A549 (cell line): ENCODE results near the gene ATN1. TPM values are rescaled to one million over a fixed set of nuclear protein-coding genes. Genes with fewer than 3 reads are reported as not detected.

Source experiments
- BHLHE40 ChIP-seq: IDR thresholded peaks from 2 replicates; pipeline ENCODE4 v1.6.1; 2012; ENCODE audit warnings: low read depth, low read length, inconsistent platforms
- CBX2 ChIP-seq: fragments of 200-600 bp; sonication (generic); IDR thresholded peaks from 2 replicates; pipeline ENCODE4 v1.6.1; 2016; ENCODE audit warnings: low read depth, mild to moderate bottlenecking, borderline replicate concordance
- CBX8 ChIP-seq: fragments of 200-600 bp; sonication (generic); IDR thresholded peaks from 2 replicates; pipeline ENCODE4 v1.6.1; 2016
- CEBPB ChIP-seq, 2 experiments: fragments of >200 bp in 1 of 2; sonication (Bioruptor Twin) in 1 of 2; formaldehyde crosslinking in 1 of 2; IDR thresholded peaks; 2 replicates each; pipeline ENCODE4 v1.6.1; 2012 to 2016
- CHD4 ChIP-seq: fragments of 200-600 bp; sonication (generic); IDR thresholded peaks from 2 replicates; pipeline ENCODE4 v1.6.1; 2016; ENCODE audit warnings: antibody characterized with exemption, mild to moderate bottlenecking, borderline replicate concordance
- EHMT2 ChIP-seq: fragments of 200-600 bp; sonication (generic); IDR thresholded peaks from 2 replicates; pipeline ENCODE4 v1.6.1; 2016; ENCODE audit warnings: antibody characterized with exemption, low read depth, mild to moderate bottlenecking, moderate library complexity
- EP300 ChIP-seq, 2 experiments: fragments of >200 bp; sonication (Bioruptor Twin); formaldehyde crosslinking; IDR thresholded peaks; 2 replicates in 1 of 2; 3 replicates in 1 of 2; pipeline ENCODE4 v1.6.1; 2016 to 2017
- ESRRA ChIP-seq: fragments of 150-350 bp; IDR thresholded peaks from 2 replicates; pipeline ENCODE4 v1.6.1; 2014; ENCODE audit warnings: mild to moderate bottlenecking, low read length, borderline replicate concordance
- FOSB ChIP-seq: fragments of 250-450 bp; sonication (Bioruptor Pico); IDR thresholded peaks from 2 replicates; pipeline ENCODE4 v1.5.0; 2020; ENCODE audit warnings: mild to moderate bottlenecking, moderate library complexity
- GATA3 ChIP-seq: IDR thresholded peaks from 2 replicates; pipeline ENCODE4 v1.6.1; 2012; ENCODE audit warnings: borderline replicate concordance
- HDAC2 ChIP-seq: fragments of 200-600 bp; sonication (generic); IDR thresholded peaks from 2 replicates; pipeline ENCODE4 v1.6.1; 2016
- HEYL ChIP-seq: fragments of 250-450 bp; sonication (Bioruptor Pico); IDR thresholded peaks from 2 replicates; pipeline ENCODE4 v1.8.0; 2021; ENCODE audit warnings: mild to moderate bottlenecking, moderate library complexity
- HOXA7 ChIP-seq: fragments of 250-450 bp; sonication (Bioruptor Pico); IDR thresholded peaks from 2 replicates; pipeline ENCODE4 v1.5.0; 2020; ENCODE audit warnings: mild to moderate bottlenecking, moderate library complexity
- HOXB5 ChIP-seq: fragments of 250-450 bp; sonication (Bioruptor Pico); IDR thresholded peaks from 2 replicates; pipeline ENCODE4 v1.5.0; 2020; ENCODE audit warnings: mild to moderate bottlenecking, moderate library complexity
- JUN ChIP-seq, 2 experiments: fragments of >200 bp; sonication (Bioruptor Twin); formaldehyde crosslinking; IDR thresholded peaks; 2 replicates in 1 of 2; 3 replicates in 1 of 2; pipeline ENCODE4 v1.6.1; 2016 to 2017
- JUNB ChIP-seq: fragments of >200 bp; sonication (Bioruptor Twin); formaldehyde crosslinking; IDR thresholded peaks from 2 replicates; pipeline ENCODE4 v1.6.1; 2016
- KDM1A ChIP-seq: fragments of 200-600 bp; sonication (generic); IDR thresholded peaks from 2 replicates; pipeline ENCODE4 v1.6.1; 2016; ENCODE audit warnings: low read depth, mild to moderate bottlenecking
- KDM5A ChIP-seq: fragments of 200-600 bp; sonication (generic); IDR thresholded peaks from 2 replicates; pipeline ENCODE4 v1.6.1; 2016; ENCODE audit warnings: antibody characterized with exemption, mild to moderate bottlenecking
- MAFK ChIP-seq: fragments of 450-650 bp; IDR thresholded peaks from 2 replicates; pipeline ENCODE4 v1.6.1; 2014; ENCODE audit not compliant: partially characterized antibody
- MAZ ChIP-seq: fragments of 150-350 bp; IDR thresholded peaks from 2 replicates; pipeline ENCODE4 v1.6.1; 2014; ENCODE audit warnings: antibody characterized with exemption, low read depth, low read length, borderline replicate concordance
- MYC ChIP-seq: IDR thresholded peaks from 2 replicates; pipeline ENCODE4 v1.6.1; 2012; ENCODE audit warnings: mild to moderate bottlenecking, inconsistent platforms, low read length, improper control_type of control experiment, borderline replicate concordance
- NFE2L2 ChIP-seq: fragments of 150-350 bp; conservative IDR thresholded peaks from 2 replicates; pipeline ENCODE4 v1.6.1; 2014; ENCODE audit warnings: low read length
- NPAS2 ChIP-seq: fragments of 250-450 bp; sonication (Bioruptor Pico); IDR thresholded peaks from 2 replicates; pipeline ENCODE4 v1.8.0; 2022; ENCODE audit warnings: mild to moderate bottlenecking, moderate library complexity, borderline replicate concordance
- POLR2A ChIP-seq: IDR thresholded peaks from 2 replicates; pipeline ENCODE4 v1.6.1; 2012; ENCODE audit warnings: mild to moderate bottlenecking, low read length
- POLR2AphosphoS2 ChIP-seq: conservative IDR thresholded peaks from 2 replicates; pipeline ENCODE4 v1.6.1; 2012; ENCODE audit warnings: low read length, improper control_type of control experiment, inconsistent platforms
- RAD21 ChIP-seq, 2 experiments: fragments of >200 bp in 1 of 2; sonication (Bioruptor Twin) in 1 of 2; formaldehyde crosslinking in 1 of 2; IDR thresholded peaks in 1 of 2; conservative IDR thresholded peaks in 1 of 2; 2 replicates in 1 of 2; 3 replicates in 1 of 2; pipeline ENCODE4 v1.6.1; 2012 to 2018; ENCODE audit warnings: inconsistent platforms in 1 of 2
- RARB ChIP-seq: fragments of 250-450 bp; sonication (Bioruptor Pico); IDR thresholded peaks from 2 replicates; pipeline ENCODE4 v1.8.0; 2021; ENCODE audit warnings: mild to moderate bottlenecking, moderate library complexity
- RCOR1 ChIP-seq: fragments of 150-350 bp; IDR thresholded peaks from 2 replicates; pipeline ENCODE4 v1.6.1; 2014; ENCODE audit warnings: antibody characterized with exemption, low read length, low read depth
- RNF2 ChIP-seq: fragments of 200-600 bp; sonication (generic); IDR thresholded peaks from 2 replicates; pipeline ENCODE4 v1.6.1; 2016; ENCODE audit warnings: low read depth, mild to moderate bottlenecking, antibody characterized with exemption, moderate library complexity, borderline replicate concordance
- SMC3 ChIP-seq: fragments of >200 bp; sonication (Bioruptor Twin); formaldehyde crosslinking; IDR thresholded peaks from 3 replicates; pipeline ENCODE4 v1.6.1; 2018; ENCODE audit warnings: inconsistent platforms
- SREBF2 ChIP-seq: fragments of 450-650 bp; IDR thresholded peaks from 2 replicates; pipeline ENCODE4 v1.6.1; 2014; ENCODE audit warnings: mild to moderate bottlenecking, moderate library complexity
- TFCP2L1 ChIP-seq: fragments of 250-450 bp; sonication (Bioruptor Pico); IDR thresholded peaks from 2 replicates; pipeline ENCODE4 v1.5.0; 2021; ENCODE audit warnings: mild to moderate bottlenecking
- TP53 ChIP-seq: fragments of 250-450 bp; sonication (Bioruptor Pico); IDR thresholded peaks from 2 replicates; pipeline ENCODE4 v1.5.0; 2021; ENCODE audit warnings: mild to moderate bottlenecking, moderate library complexity
- ZC3H11A ChIP-seq: fragments of 450-650 bp; IDR thresholded peaks from 2 replicates; pipeline ENCODE4 v1.6.1; 2014; ENCODE audit warnings: antibody characterized with exemption, mild to moderate bottlenecking
- polyA plus RNA-seq, 4 experiments: library from polyadenylated mRNA; depleted of rRNA in 3 of 4; stranded (reverse); fragments of >200 nt; fragmentation: RNase III in 1 of 4; extraction: RNeasy Plus Mini Kit Qiagen cat#74134 plus additional on column Dnase treatment in 1 of 4; gene quantifications; 2 replicates in 3 of 4; 3 replicates in 1 of 4; pipeline ENCODE4 v1.2.3, GENCODE V29; 2011 to 2017
- TF ChIP-seq, protein P1 (sequence below): fragments of 450-650 bp; IDR thresholded peaks from 2 replicates; pipeline ENCODE4 v1.6.1; 2014; ENCODE audit warnings: antibody characterized with exemption
- TF ChIP-seq, protein P2 (sequence below): IDR thresholded peaks from 2 replicates; pipeline ENCODE4 v1.6.1; 2012; ENCODE audit warnings: low read depth, borderline replicate concordance
- TF ChIP-seq, protein P3 (sequence below): IDR thresholded peaks from 2 replicates; pipeline ENCODE4 v1.6.1; 2012
- TF ChIP-seq, protein P4 (sequence below): fragments of 250-450 bp; sonication (Bioruptor Pico); IDR thresholded peaks from 2 replicates; pipeline ENCODE4 v1.5.0; 2020; ENCODE audit warnings: low read depth, mild to moderate bottlenecking, moderate library complexity
- TF ChIP-seq, protein P5 (sequence below): fragments of >200 bp; sonication (Bioruptor Twin); formaldehyde crosslinking; IDR thresholded peaks from 3 replicates; pipeline ENCODE4 v1.6.1; 2016

Gene ATN1
- polyA plus RNA-seq, 2 of the 4 experiments (the other 2 are of a cell fraction) = 11.3 to 51.6 TPM

DNA sequence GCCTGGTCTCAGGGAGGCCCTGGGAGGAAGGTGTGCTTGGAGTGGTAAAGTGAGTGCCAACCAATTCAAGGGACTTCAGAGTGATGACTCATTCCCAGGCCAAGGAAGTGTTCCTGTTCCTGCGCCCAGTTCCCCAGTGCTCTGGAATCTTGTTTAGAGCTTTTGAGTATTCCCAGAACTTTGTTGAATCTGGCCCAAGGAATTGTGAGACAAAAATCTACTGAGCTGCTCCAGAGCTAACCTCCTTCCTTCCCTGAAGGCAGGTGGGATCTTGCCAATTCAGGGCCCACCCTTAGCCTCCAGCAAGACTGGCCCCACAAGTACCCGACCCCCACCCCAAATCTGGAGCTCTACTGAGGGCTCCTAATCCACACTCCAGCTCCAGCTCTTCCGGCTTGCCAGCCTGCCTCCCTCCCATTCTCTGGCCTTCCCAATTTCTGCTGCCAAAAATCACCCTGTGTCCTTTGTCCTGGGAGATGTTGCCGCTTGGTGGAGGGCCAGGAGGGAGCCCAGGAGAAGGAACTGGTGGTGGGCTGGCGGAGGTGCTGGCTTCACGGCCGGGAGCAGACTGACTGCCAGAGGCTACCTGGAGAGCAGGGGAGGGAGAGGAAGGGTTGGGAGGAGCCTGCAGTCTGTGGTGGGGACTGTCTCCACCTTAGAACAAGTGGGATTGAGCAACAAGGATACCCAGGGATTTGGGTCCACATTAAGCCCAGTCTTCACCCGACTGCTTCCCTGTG lies 2.0 kb upstream of the ATN1 start (continued):
- TF ChIP-seq SREBF2 = no peak
- peak; percentile 27 for TF ChIP-seq POLR2A
- TF ChIP-seq CBX2 = no peak
- TF ChIP-seq GATA3 = no peak
- no peak for TF ChIP-seq RNF2
- TF ChIP-seq ESRRA = no peak
- TF ChIP-seq SMC3 = no peak
- no peak for TF ChIP-seq EHMT2
- no peak for TF ChIP-seq KDM1A
- no peak for TF ChIP-seq MAZ
- TF ChIP-seq FOSB (CRISPR knock-in tag) = no peak
- TF ChIP-seq, protein P1, sequence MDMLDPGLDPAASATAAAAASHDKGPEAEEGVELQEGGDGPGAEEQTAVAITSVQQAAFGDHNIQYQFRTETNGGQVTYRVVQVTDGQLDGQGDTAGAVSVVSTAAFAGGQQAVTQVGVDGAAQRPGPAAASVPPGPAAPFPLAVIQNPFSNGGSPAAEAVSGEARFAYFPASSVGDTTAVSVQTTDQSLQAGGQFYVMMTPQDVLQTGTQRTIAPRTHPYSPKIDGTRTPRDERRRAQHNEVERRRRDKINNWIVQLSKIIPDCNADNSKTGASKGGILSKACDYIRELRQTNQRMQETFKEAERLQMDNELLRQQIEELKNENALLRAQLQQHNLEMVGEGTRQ = no peak
- TF ChIP-seq CEBPB (IDR thresholded peaks at IDR 0.05) = peak; percentile 50 to 78
- TF ChIP-seq RCOR1 = no peak
- no peak for TF ChIP-seq TP53 (CRISPR knock-in tag)
- TF ChIP-seq, protein P2, sequence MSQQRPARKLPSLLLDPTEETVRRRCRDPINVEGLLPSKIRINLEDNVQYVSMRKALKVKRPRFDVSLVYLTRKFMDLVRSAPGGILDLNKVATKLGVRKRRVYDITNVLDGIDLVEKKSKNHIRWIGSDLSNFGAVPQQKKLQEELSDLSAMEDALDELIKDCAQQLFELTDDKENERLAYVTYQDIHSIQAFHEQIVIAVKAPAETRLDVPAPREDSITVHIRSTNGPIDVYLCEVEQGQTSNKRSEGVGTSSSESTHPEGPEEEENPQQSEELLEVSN = 0 out of 2 replicates have a peak, but pooled peaks have one; percentile 17
- no peak for TF ChIP-seq CHD4
- TF ChIP-seq EP300 (IDR thresholded peaks at IDR 0.05) = no peak
- TF ChIP-seq BHLHE40 = no peak
- TF ChIP-seq NPAS2 (CRISPR knock-in tag) = no peak
- TF ChIP-seq RAD21 (conservative IDR thresholded peaks at IDR 0.05 in 1 of 2, IDR thresholded peaks at IDR 0.05 in 1 of 2) = no peak
- TF ChIP-seq CBX8 = no peak
- TF ChIP-seq HEYL (CRISPR knock-in tag) = no peak
- TF ChIP-seq JUNB = peak; percentile 31
- TF ChIP-seq, protein P3, sequence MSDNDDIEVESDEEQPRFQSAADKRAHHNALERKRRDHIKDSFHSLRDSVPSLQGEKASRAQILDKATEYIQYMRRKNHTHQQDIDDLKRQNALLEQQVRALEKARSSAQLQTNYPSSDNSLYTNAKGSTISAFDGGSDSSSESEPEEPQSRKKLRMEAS = 0 out of 2 replicates have a peak, but pooled peaks have one; percentile 29
- no peak for TF ChIP-seq NFE2L2
- no peak for TF ChIP-seq HDAC2
- TF ChIP-seq, protein P4, sequence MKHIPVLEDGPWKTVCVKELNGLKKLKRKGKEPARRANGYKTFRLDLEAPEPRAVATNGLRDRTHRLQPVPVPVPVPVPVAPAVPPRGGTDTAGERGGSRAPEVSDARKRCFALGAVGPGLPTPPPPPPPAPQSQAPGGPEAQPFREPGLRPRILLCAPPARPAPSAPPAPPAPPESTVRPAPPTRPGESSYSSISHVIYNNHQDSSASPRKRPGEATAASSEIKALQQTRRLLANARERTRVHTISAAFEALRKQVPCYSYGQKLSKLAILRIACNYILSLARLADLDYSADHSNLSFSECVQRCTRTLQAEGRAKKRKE (CRISPR knock-in tag) = no peak
- no peak for TF ChIP-seq TFCP2L1
- TF ChIP-seq, protein P5, sequence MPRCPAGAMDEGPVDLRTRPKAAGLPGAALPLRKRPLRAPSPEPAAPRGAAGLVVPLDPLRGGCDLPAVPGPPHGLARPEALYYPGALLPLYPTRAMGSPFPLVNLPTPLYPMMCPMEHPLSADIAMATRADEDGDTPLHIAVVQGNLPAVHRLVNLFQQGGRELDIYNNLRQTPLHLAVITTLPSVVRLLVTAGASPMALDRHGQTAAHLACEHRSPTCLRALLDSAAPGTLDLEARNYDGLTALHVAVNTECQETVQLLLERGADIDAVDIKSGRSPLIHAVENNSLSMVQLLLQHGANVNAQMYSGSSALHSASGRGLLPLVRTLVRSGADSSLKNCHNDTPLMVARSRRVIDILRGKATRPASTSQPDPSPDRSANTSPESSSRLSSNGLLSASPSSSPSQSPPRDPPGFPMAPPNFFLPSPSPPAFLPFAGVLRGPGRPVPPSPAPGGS = no peak
- TF ChIP-seq POLR2AphosphoS2 = no peak
- TF ChIP-seq MAFK = no peak
- TF ChIP-seq JUN (IDR thresholded peaks at IDR 0.05) = peak; percentile 40 to 78; a peak in 4 of 5 replicates
- no peak for TF ChIP-seq HOXA7
- TF ChIP-seq MYC = no peak
- TF ChIP-seq ZC3H11A = no peak
- TF ChIP-seq RARB (CRISPR knock-in tag) = no peak
- no peak for TF ChIP-seq KDM5A
- TF ChIP-seq HOXB5 = no peak
